DOHH2 (cell line): ENCODE results near the gene LRRC8D.

Experiments
- EZH2phosphoT487 ChIP-seq: fragments of 200-600 bp; sonication (generic); IDR thresholded peaks from 2 replicates; pipeline ENCODE4 v1.6.1; 2017; ENCODE audit warnings: borderline replicate concordance, mild to moderate bottlenecking, antibody characterized with exemption, low read length, moderate library complexity, mixed read lengths
- TF ChIP-seq, protein P1 (sequence below): fragments of 200-600 bp; sonication (generic); IDR thresholded peaks from one replicate; pipeline ENCODE4 v1.5.1; 2014; ENCODE audit warnings: antibody characterized with exemption, mild to moderate bottlenecking, low read depth, low read length; ENCODE audit not compliant: poor library complexity, severe bottlenecking

DNA sequence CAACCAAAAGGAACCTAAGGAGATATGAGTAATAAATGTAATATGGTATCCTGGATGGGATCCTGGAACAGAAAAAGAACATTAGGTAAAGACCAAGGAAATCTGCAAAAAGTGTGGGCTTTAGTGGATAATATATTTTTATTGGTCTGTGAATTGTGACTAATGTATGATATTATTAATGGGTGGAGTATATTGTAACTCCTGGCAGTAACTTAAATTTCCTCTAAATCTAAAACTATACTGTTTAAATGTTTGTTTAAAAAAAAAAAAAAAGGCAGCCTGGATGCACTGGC lies 68.4 kb downstream of the LRRC8D start:
- TF ChIP-seq, protein P1, sequence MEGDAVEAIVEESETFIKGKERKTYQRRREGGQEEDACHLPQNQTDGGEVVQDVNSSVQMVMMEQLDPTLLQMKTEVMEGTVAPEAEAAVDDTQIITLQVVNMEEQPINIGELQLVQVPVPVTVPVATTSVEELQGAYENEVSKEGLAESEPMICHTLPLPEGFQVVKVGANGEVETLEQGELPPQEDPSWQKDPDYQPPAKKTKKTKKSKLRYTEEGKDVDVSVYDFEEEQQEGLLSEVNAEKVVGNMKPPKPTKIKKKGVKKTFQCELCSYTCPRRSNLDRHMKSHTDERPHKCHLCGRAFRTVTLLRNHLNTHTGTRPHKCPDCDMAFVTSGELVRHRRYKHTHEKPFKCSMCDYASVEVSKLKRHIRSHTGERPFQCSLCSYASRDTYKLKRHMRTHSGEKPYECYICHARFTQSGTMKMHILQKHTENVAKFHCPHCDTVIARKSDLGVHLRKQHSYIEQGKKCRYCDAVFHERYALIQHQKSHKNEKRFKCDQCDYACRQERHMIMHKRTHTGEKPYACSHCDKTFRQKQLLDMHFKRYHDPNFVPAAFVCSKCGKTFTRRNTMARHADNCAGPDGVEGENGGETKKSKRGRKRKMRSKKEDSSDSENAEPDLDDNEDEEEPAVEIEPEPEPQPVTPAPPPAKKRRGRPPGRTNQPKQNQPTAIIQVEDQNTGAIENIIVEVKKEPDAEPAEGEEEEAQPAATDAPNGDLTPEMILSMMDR, result no peak
- TF ChIP-seq EZH2phosphoT487, result no peak
